H1 (cell line): ENCODE data around the gene SLC38A8. TPM values are rescaled to one million over a fixed set of nuclear protein-coding genes. Genes with fewer than 3 reads are reported as not detected.
A peak's percentile ranks its signal among the peaks of the same experiment; 100 is the strongest.

Experiments
- CTCF ChIA-PET: fragments of 300-600 bp; sonication (Branson Sonifier 250); formaldehyde crosslinking; loops from one replicate; lab custom pipeline; 2021; ENCODE audit not compliant: partially characterized antibody; lab: Charles Lee
- POLR2A ChIA-PET: fragments of 300-600 bp; sonication (Branson Sonifier 250); formaldehyde crosslinking; loops from one replicate; lab custom pipeline; 2021; ENCODE audit warnings: inconsistent platforms; ENCODE audit not compliant: partially characterized antibody; lab: Charles Lee
- DNase-seq, 2 experiments: peaks; one replicate each; pipeline versions ENCODE4 v3.0.0 to v3.0.0-alpha.2; 2010 to 2022; ENCODE audit warnings: low spot score in 2 of 2, low read depth in 1 of 2, mixed read lengths in 1 of 2
- FAIRE-seq: peaks from 2 replicates; lab custom pipeline; 2011; peaks lifted over from hg19 to GRCh38; lab: Jason Lieb, UNC
- H2AFZ ChIP-seq: 2 replicates; pipeline ENCODE4 v1.8.1; 2012; ENCODE audit warnings: low read length, inconsistent platforms
- H2AK5ac ChIP-seq: 2 replicates; pipeline ENCODE4 v1.6.1; 2013; ENCODE audit warnings: low read depth, low read length
- H2BK120ac ChIP-seq: replicated peaks from 2 replicates; pipeline ENCODE3; 2013; ENCODE audit warnings: low read depth, low read length, inconsistent platforms
- H2BK12ac ChIP-seq: 2 replicates; pipeline ENCODE4 v1.6.1; 2013; ENCODE audit warnings: low read depth, low read length
- H2BK15ac ChIP-seq: 2 replicates; pipeline ENCODE4 v1.6.1; 2013; ENCODE audit warnings: low read length
- H2BK20ac ChIP-seq: 2 replicates; pipeline ENCODE4 v1.6.1; 2013; ENCODE audit warnings: low read length
- H2BK5ac ChIP-seq: 2 replicates; pipeline ENCODE4 v1.6.1; 2013; ENCODE audit warnings: low read depth, low read length
- H3K14ac ChIP-seq: 2 replicates; pipeline ENCODE4 v1.6.1; 2013; ENCODE audit warnings: inconsistent platforms; ENCODE audit not compliant: insufficient read length
- H3K18ac ChIP-seq: 2 replicates; pipeline ENCODE4 v1.6.1; 2013; ENCODE audit warnings: low read length; ENCODE audit errors: extremely low read depth
- H3K23ac ChIP-seq: 2 replicates; pipeline ENCODE4 v1.6.1; 2013; ENCODE audit warnings: inconsistent platforms; ENCODE audit not compliant: insufficient read length
- H3K23me2 ChIP-seq: 2 replicates; pipeline ENCODE4 v1.6.1; 2013; ENCODE audit warnings: low read depth, low read length
- H3K27ac ChIP-seq: 2 replicates; pipeline ENCODE4 v1.6.1; 2011; ENCODE audit warnings: low read depth, low read length, inconsistent platforms
- H3K27me3 ChIP-seq, 4 experiments: replicated peaks in 1 of 4; 1 replicate in 1 of 4; 2 replicates in 3 of 4; pipeline versions ENCODE4 v1.6.1 to v1.8.1; 2011 to 2013; ENCODE audit warnings: low read length in 3 of 4, mild to moderate bottlenecking in 3 of 4, inconsistent platforms in 2 of 4, mixed read lengths in 2 of 4, moderate library complexity in 1 of 4; ENCODE audit not compliant: control insufficient read depth in 3 of 4, insufficient read depth in 3 of 4; ENCODE audit errors: extremely low read depth in 1 of 4
- H3K36me3 ChIP-seq, 4 experiments: 2 replicates each; pipeline versions ENCODE4 v1.6.1 to v1.8.1; 2011 to 2013; ENCODE audit warnings: mild to moderate bottlenecking in 4 of 4, low read length in 3 of 4, moderate library complexity in 2 of 4, control low read depth in 1 of 4, inconsistent platforms in 1 of 4; ENCODE audit not compliant: insufficient read depth in 4 of 4, control insufficient read depth in 2 of 4
- H3K4ac ChIP-seq: replicated peaks from 2 replicates; pipeline ENCODE3; 2013; ENCODE audit warnings: low read length, low read depth, mixed read lengths, inconsistent platforms; ENCODE audit not compliant: insufficient read length
- H3K4me1 ChIP-seq, 4 experiments: replicated peaks in 1 of 4; 1 replicate in 1 of 4; 2 replicates in 3 of 4; pipeline versions ENCODE4 v1.6.1 to v1.8.1; 2011 to 2013; ENCODE audit warnings: low read length in 3 of 4, inconsistent platforms in 2 of 4, mixed read lengths in 1 of 4; ENCODE audit not compliant: insufficient read depth in 4 of 4, control insufficient read depth in 3 of 4
- H3K4me2 ChIP-seq, 2 experiments: 2 replicates each; pipeline versions ENCODE4 v1.6.1 to v1.8.1; 2011 to 2013; ENCODE audit warnings: low read depth in 2 of 2, low read length in 2 of 2, control low read depth in 1 of 2, inconsistent platforms in 1 of 2, mild to moderate bottlenecking in 1 of 2; ENCODE audit not compliant: insufficient read depth in 1 of 2
- H3K4me3 ChIP-seq, 4 experiments: fragments of 200-600, 300-600 bp in 1 of 4; sonication (generic), shearing (Covaris generic), sonication (Bioruptor Twin) in 1 of 4; 2 replicates each; pipeline versions ENCODE4 v1.5.1 to v1.8.1; 2011 to 2016; ENCODE audit warnings: low read length in 4 of 4, low read depth in 3 of 4, control low read depth in 2 of 4, inconsistent platforms in 2 of 4, mild to moderate bottlenecking in 2 of 4, mixed read lengths in 1 of 4, moderate library complexity in 1 of 4; ENCODE audit not compliant: insufficient read depth in 2 of 4; ENCODE audit errors: extremely low read depth in 1 of 4
- H3K56ac ChIP-seq: replicated peaks from 2 replicates; pipeline ENCODE3; 2013; ENCODE audit warnings: low read depth, mild to moderate bottlenecking, mixed read lengths, low read length, inconsistent platforms; ENCODE audit not compliant: insufficient read length
- H3K79me1 ChIP-seq: 2 replicates; pipeline ENCODE4 v1.6.1; 2013; ENCODE audit warnings: low read depth, low read length, control low read depth
- H3K79me2 ChIP-seq, 2 experiments: 2 replicates each; pipeline versions ENCODE4 v1.6.1 to v1.8.1; 2012 to 2013; ENCODE audit warnings: low read length in 2 of 2, mild to moderate bottlenecking in 2 of 2, inconsistent platforms in 1 of 2; ENCODE audit not compliant: insufficient read depth in 2 of 2, control insufficient read depth in 1 of 2
- H3K9ac ChIP-seq, 4 experiments: replicated peaks in 1 of 4; 1 replicate in 1 of 4; 2 replicates in 3 of 4; pipeline versions ENCODE4 v1.6.1 to v1.8.1; 2011 to 2013; ENCODE audit warnings: low read depth in 3 of 4, low read length in 3 of 4, control low read depth in 2 of 4, mild to moderate bottlenecking in 2 of 4, moderate library complexity in 2 of 4, inconsistent platforms in 1 of 4; ENCODE audit errors: extremely low read depth in 1 of 4
- H3K9me3 ChIP-seq, 2 experiments: 2 replicates each; pipeline versions ENCODE4 v1.6.1 to v1.8.1; 2012 to 2013; ENCODE audit warnings: mild to moderate bottlenecking in 2 of 2, moderate library complexity in 2 of 2, control low read depth in 1 of 2, inconsistent platforms in 1 of 2, low read depth in 1 of 2, low read length in 1 of 2, mixed read lengths in 1 of 2; ENCODE audit not compliant: insufficient read depth in 2 of 2
- H4K20me1 ChIP-seq, 2 experiments: replicated peaks in 1 of 2; 2 replicates each; pipeline versions ENCODE3 to v1.8.1; 2011 to 2013; ENCODE audit warnings: inconsistent platforms in 2 of 2, low read length in 2 of 2, mild to moderate bottlenecking in 1 of 2; ENCODE audit not compliant: insufficient read depth in 2 of 2, control insufficient read depth in 1 of 2
- H4K5ac ChIP-seq: 2 replicates; pipeline ENCODE4 v1.6.1; 2013; ENCODE audit warnings: low read length, low read depth, mixed read lengths, inconsistent platforms; ENCODE audit not compliant: insufficient read length
- H4K8ac ChIP-seq: 2 replicates; pipeline ENCODE4 v1.8.0; 2013; ENCODE audit warnings: mild to moderate bottlenecking, moderate library complexity, low read length, inconsistent platforms; ENCODE audit not compliant: insufficient read depth; ENCODE audit errors: extremely low read depth
- H4K91ac ChIP-seq: replicated peaks from 2 replicates; pipeline ENCODE3; 2013; ENCODE audit warnings: low read length, mixed read lengths, inconsistent platforms; ENCODE audit not compliant: insufficient read length
- BCL11A ChIP-seq, 2 experiments: IDR thresholded peaks; one replicate each; pipeline ENCODE4 v1.6.1; 2011; ENCODE audit warnings: low read depth in 2 of 2, low read length in 2 of 2, mild to moderate bottlenecking in 2 of 2
- E2F6 ChIP-seq: IDR thresholded peaks from 2 replicates; pipeline ENCODE4 v1.6.1; 2012; ENCODE audit warnings: inconsistent platforms
- PHF8 ChIP-seq: fragments of 200-600 bp; sonication (generic); conservative IDR thresholded peaks from 2 replicates; pipeline ENCODE4 v1.7.1; 2012; ENCODE audit warnings: low read depth, mild to moderate bottlenecking, inconsistent platforms, low read length, moderate library complexity
- WGBS, 2 experiments: shearing (Covaris generic) in 1 of 2; methylation state at CpG; one replicate each; pipeline versions ENCODE4 v1.1.6 to v1.1.7; 2013 to 2015; ENCODE audit warnings: low lambda C conversion rate in 2 of 2, mixed read lengths in 2 of 2, inconsistent platforms in 1 of 2, low coverage in 1 of 2, missing lambda C conversion rate in 1 of 2; ENCODE audit not compliant: insufficient replicate concordance in 2 of 2, insufficient coverage in 1 of 2, insufficient read length in 1 of 2; ENCODE audit errors: extremely low coverage in 1 of 2, missing lambda C conversion rate in 1 of 2; 5-methylcytosine and 5-hydroxymethylcytosine counted together
- polyA plus RNA-seq, 7 experiments: library from polyadenylated mRNA; depleted of rRNA in 3 of 7; stranded (reverse) in 5 of 7; unstranded in 2 of 7; fragments of >200 nt in 5 of 7; fragments of 200-250 nt in 2 of 7; gene quantifications; 1 replicate in 5 of 7; 2 replicates in 1 of 7; 4 replicates in 1 of 7; pipeline versions ENCODE4 v1.2.1 to v1.2.3, GENCODE V29; 2011 to 2013; ENCODE audit warnings: missing spikeins in 2 of 7, mixed read lengths in 2 of 7
- total RNA-seq: library from RNA; stranded (reverse); fragmentation: NEBNext Ultra II Directional; extraction: Animal tissue kit (Norgen Biotek cat#: 25700); gene quantifications from 2 replicates; pipeline ENCODE4 v1.2.1, GENCODE V29; 2021

SLC38A8 gene
- total and polyA plus RNA-seq, 2 of the 8 experiments (the other 6 are each of a cell fraction or from before 2014, with no cell fraction given) = 0.08 TPM; not detected in 1

GRCh38 chr16:83980794-83981193 lies 61.8 kb downstream of the SLC38A8 start:
- no peaks in the 10 kb centered on the region for H3K27me3 ChIP-seq
- ChIA-PET POLR2A (no interaction called here), CTCF (interaction anchor here (1.0 to 6.3 kb wide), 5 partner anchors 10 to 62 kb away, joined by 3 to 42 read pairs (median 6); partner anchors contain the start of gene SLC38A8)
- no peak overlapping the region for H3K56ac ChIP-seq
- no peak overlapping the region for H3K23ac ChIP-seq
- no peaks in the 10 kb centered on the region for H3K79me2 ChIP-seq
- H3K4me3 ChIP-seq = no peak overlapping the region
- H2BK120ac ChIP-seq = no peak overlapping the region
- H2BK12ac ChIP-seq = no peak overlapping the region
- H2BK20ac ChIP-seq = no peak overlapping the region
- 93% methylated on average over 2 of the region's 2 CpGs; no CpG with 5 or more reads in 1 of the 2 experiments for WGBS, 2 experiments
- no peaks in the 10 kb centered on the region for H4K20me1 ChIP-seq
- H2BK15ac ChIP-seq = no peak overlapping the region
- no peaks in the 10 kb centered on the region for H3K23me2 ChIP-seq
- no peak overlapping the region for H4K5ac ChIP-seq
- H4K8ac ChIP-seq = no peak overlapping the region
- H2AK5ac ChIP-seq = no peak overlapping the region
- no peak overlapping the region for H3K4me2 ChIP-seq
- H3K79me1 ChIP-seq = no peaks in the 10 kb centered on the region
- H2AFZ ChIP-seq = no peak overlapping the region
- H3K36me3 ChIP-seq = peaks cover 0 to 5% (median 2%) of the 10 kb centered on the region in 4 experiments; a peak in 2 of 8 replicates
- H3K27ac ChIP-seq = no peak overlapping the region
- DNase-seq (no peak), FAIRE-seq (no peak)
- H4K91ac ChIP-seq = peak overlapping the region; percentile 23
- H3K14ac ChIP-seq = no peak overlapping the region
- H2BK5ac ChIP-seq = no peak overlapping the region
- H3K9me3 ChIP-seq = peaks cover 16 to 22% of the 10 kb centered on the region in 2 experiments
- H3K9ac ChIP-seq = no peak overlapping the region
- H3K18ac ChIP-seq = no peak overlapping the region
- H3K4ac ChIP-seq = no peak overlapping the region
- H3K4me1 ChIP-seq = no peaks in the 10 kb centered on the region
- no peak for TF ChIP-seq PHF8
- no peak for TF ChIP-seq E2F6
- TF ChIP-seq BCL11A (IDR thresholded peaks at IDR 0.05; ENCODE audit: low read depth in 2 of 2, low read length in 2 of 2) = no peak
